Measurements from ENCODE around the gene RNF152.

Gene RNF152

GRCh38 chr18:61854578-61855448 lies 38.0 kb downstream of the RNF152 start:
- DNase-seq: no peak

GRCh38 chr18:61853855-61854254 lies 39.0 kb downstream of the RNF152 start:
- DNase-seq: no peak

- DNase-seq: no peak
Measured at GRCh38 chr18:61852496-61852895, 40.3 kb downstream of the RNF152 start.

- no peak for DNase-seq
Measured at GRCh38 chr18:61851940-61852451, 40.8 kb downstream of the RNF152 start.

GRCh38 chr18:61851279-61851678 lies 41.5 kb downstream of the RNF152 start:
- no peak for DNase-seq

GRCh38 chr18:61850756-61851155 lies 42.1 kb downstream of the RNF152 start:
- no peak for DNase-seq

- no peak for DNase-seq
Measured at GRCh38 chr18:61847164-61847791, 45.5 kb downstream of the RNF152 start.

GRCh38 chr18:61845197-61845596 lies 47.6 kb downstream of the RNF152 start:
- no peak for DNase-seq

- DNase-seq: no peak
Measured at GRCh38 chr18:61844726-61845125, 48.1 kb downstream of the RNF152 start.

GRCh38 chr18:61842146-61842545 lies 50.7 kb downstream of the RNF152 start:
- DNase-seq: peak in 16 of 56 donors; percentile 4 to 51 (median 20)

GRCh38 chr18:61841706-61842105 lies 51.1 kb downstream of the RNF152 start:
- DNase-seq: no peak

GRCh38 chr18:61840324-61840723 lies 52.5 kb downstream of the RNF152 start:
- DNase-seq: no peak

GRCh38 chr18:61838521-61838920 lies 54.3 kb downstream of the RNF152 start:
- DNase-seq: no peak

- DNase-seq: no peak
Measured at GRCh38 chr18:61833978-61834377, 58.8 kb downstream of the RNF152 start.

- DNase-seq: no peak
Measured at GRCh38 chr18:61833387-61833786, 59.4 kb downstream of the RNF152 start.

GRCh38 chr18:61832858-61833257 lies 59.9 kb downstream of the RNF152 start:
- DNase-seq: no peak

- DNase-seq: no peak
Measured at GRCh38 chr18:61831071-61831470, 61.7 kb downstream of the RNF152 start.

- no peak for DNase-seq
Measured at GRCh38 chr18:61829108-61829507, 63.7 kb downstream of the RNF152 start.

- no peak for DNase-seq
Measured at GRCh38 chr18:61827591-61827990, 65.2 kb downstream of the RNF152 start.

- no peak for DNase-seq
Measured at GRCh38 chr18:61825386-61825785, 67.4 kb downstream of the RNF152 start.

GRCh38 chr18:61824733-61825363 lies 68.0 kb downstream of the RNF152 start:
- DNase-seq: no peak

- no peak for DNase-seq
Measured at GRCh38 chr18:61823595-61823994, 69.2 kb downstream of the RNF152 start.

Measured in amygdala (tissue), 56 donors.